Epithelial cell of prostate (primary cell): ENCODE measurements around the gene GLUD2.

Source experiments
- DNase-seq: peaks from one replicate; pipeline ENCODE4 v3.0.0-alpha.2; 2011; ENCODE audit warnings: low read depth, low spot score
- H3K27ac ChIP-seq: fragments of 450-650 bp; 2 replicates; pipeline ENCODE4 v1.5.1; 2017; ENCODE audit warnings: mild to moderate bottlenecking

The GLUD2 gene

DNA sequence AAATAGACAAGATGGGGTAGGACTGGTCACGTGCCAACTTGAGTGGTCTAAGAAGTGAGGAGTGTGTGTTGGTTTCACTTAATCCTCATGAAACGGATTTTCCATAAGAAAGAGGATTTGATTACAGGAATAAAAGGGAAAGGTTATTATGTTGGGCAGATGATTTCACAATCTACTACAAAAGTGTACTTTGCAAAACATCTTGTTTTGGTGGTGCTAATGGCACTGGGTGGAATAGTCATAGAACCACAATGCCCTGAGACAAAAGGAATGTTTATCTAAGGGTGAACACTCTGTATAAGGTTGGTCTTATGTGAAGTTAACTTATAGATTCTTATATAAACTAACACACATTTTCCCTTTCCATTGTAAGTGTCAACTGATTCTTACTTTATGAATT, 45.6 kb downstream of the GLUD2 start:
- no peak overlapping the region for H3K27ac ChIP-seq
- no peak for DNase-seq
